Mesothelial cell of epicardium (in vitro differentiated cells): ENCODE data around the gene CD99. TPM values are rescaled to one million over a fixed set of nuclear protein-coding genes. Genes with fewer than 3 reads are reported as not detected.
A peak's percentile ranks its signal among the peaks of the same experiment; 100 is the strongest.

Source experiments
- DNase-seq, 2 experiments: peaks; one replicate each; pipeline ENCODE4 v3.0.0; 2021; ENCODE audit warnings: low spot score in 2 of 2; ENCODE audit not compliant: unreplicated experiment in 2 of 2
- H3K27ac Mint-ChIP-seq: 2 replicates; pipeline ENCODE4 v1.8.0; 2021; ENCODE audit warnings: mixed read lengths
- H3K27me3 Mint-ChIP-seq: 2 replicates; pipeline ENCODE4 v1.8.0; 2021; ENCODE audit warnings: low read depth, mixed read lengths
- H3K36me3 Mint-ChIP-seq: 2 replicates; pipeline ENCODE4 v1.8.0; 2021; ENCODE audit warnings: mixed read lengths
- H3K4me1 Mint-ChIP-seq: 2 replicates; pipeline ENCODE4 v1.8.0; 2021; ENCODE audit warnings: mixed read lengths
- H3K4me3 Mint-ChIP-seq: 2 replicates; pipeline ENCODE4 v1.8.0; 2021; ENCODE audit warnings: mild to moderate bottlenecking, moderate library complexity, mixed read lengths
- H3K9me3 Mint-ChIP-seq: 2 replicates; pipeline ENCODE4 v1.8.0; 2021; ENCODE audit warnings: mixed read lengths
- CTCF ChIP-seq: fragments of 200-600 bp; sonication (generic); IDR thresholded peaks from one replicate; pipeline ENCODE4 v1.5.0; 2021; ENCODE audit warnings: antibody characterized with exemption; ENCODE audit not compliant: unreplicated experiment
- total RNA-seq: library from RNA; stranded (reverse); gene quantifications from 3 replicates; pipeline ENCODE4 v1.2.1, GENCODE V29; 2021

CD99 gene
- total RNA-seq, 1 donor from 2014 or later, result 244 TPM

GRCh38 chrX:2676794-2677675 lies 14.1 kb upstream of the CD99 start:
- Mint-ChIP-seq H3K4me1 (peaks cover 6% of the 10 kb centered on the region), H3K27me3 (no peaks in the 10 kb centered on the region), H3K27ac (no peak overlapping the region), H3K36me3 (no peaks in the 10 kb centered on the region), H3K9me3 (peaks cover 3% of the 10 kb centered on the region), H3K4me3 (no peak overlapping the region)
- DNase-seq, result no peak
- TF ChIP-seq CTCF, result no peak

GRCh38 chrX:2677764-2678163 lies 13.3 kb upstream of the CD99 start:
- no peak for DNase-seq
- H3K4me3 Mint-ChIP-seq, result no peak overlapping the region

GRCh38 chrX:2678583-2678982 lies 12.5 kb upstream of the CD99 start:
- peaks cover 6% of the 10 kb centered on the region for H3K4me1 Mint-ChIP-seq
- H3K4me3 Mint-ChIP-seq, result no peak overlapping the region
- H3K36me3 Mint-ChIP-seq, result no peaks in the 10 kb centered on the region
- no peak overlapping the region for H3K27ac Mint-ChIP-seq
- H3K27me3 Mint-ChIP-seq, result no peaks in the 10 kb centered on the region
- H3K9me3 Mint-ChIP-seq, result no peaks in the 10 kb centered on the region
- no peak for DNase-seq
- no peak for TF ChIP-seq CTCF

More at GRCh38 chrX:2677764-2678163, 13.3 kb upstream of the CD99 start:
- Mint-ChIP-seq H3K36me3 (no peaks in the 10 kb centered on the region), H3K27me3 (no peaks in the 10 kb centered on the region), H3K9me3 (peaks cover 3% of the 10 kb centered on the region), H3K27ac (no peak overlapping the region), H3K4me1 (peaks cover 6% of the 10 kb centered on the region)
- no peak for TF ChIP-seq CTCF

- Mint-ChIP-seq H3K27ac (peak overlapping the region; percentile 0), H3K9me3 (no peaks in the 10 kb centered on the region), H3K4me1 (peaks cover 6% of the 10 kb centered on the region), H3K4me3 (no peak overlapping the region), H3K36me3 (no peaks in the 10 kb centered on the region), H3K27me3 (no peaks in the 10 kb centered on the region)
- TF ChIP-seq CTCF, result no peak
- DNase-seq, result no peak
These were observed 11.3 kb upstream of the CD99 start for GRCh38 chrX:2679534-2680485.

GRCh38 chrX:2680486-2681348 lies 10.4 kb upstream of the CD99 start:
- TF ChIP-seq CTCF, result no peak
- Mint-ChIP-seq H3K27ac (peak overlapping the region; percentile 0), H3K27me3 (no peaks in the 10 kb centered on the region), H3K36me3 (no peaks in the 10 kb centered on the region), H3K4me3 (no peak overlapping the region), H3K9me3 (no peaks in the 10 kb centered on the region), H3K4me1 (peaks cover 6% of the 10 kb centered on the region)
- DNase-seq, result no peak
